Measurements from ENCODE around the gene SH2B3. TPM values are rescaled to one million over a fixed set of nuclear protein-coding genes. Genes with fewer than 3 reads are reported as not detected.
A peak's percentile ranks its signal among the peaks of the same experiment; 100 is the strongest.
"Not testable (repeated sequence)": the region's sequence is repeated elsewhere in the genome, so short reads cannot be mapped to it uniquely, and the experiment has no call there.

Gene SH2B3
- total RNA-seq, 1 donor from 2014 or later = 50.7 TPM

- Mint-ChIP-seq H3K4me1 (peaks cover 46% of the 10 kb centered on the region), H3K9me3 (no peaks in the 10 kb centered on the region), H3K27ac (peak overlapping the region; percentile 35), H3K4me3 (no peak overlapping the region), H3K36me3 (ENCODE audit: low read depth) (no peaks in the 10 kb centered on the region), H3K27me3 (no peaks in the 10 kb centered on the region)
- TF ChIP-seq CTCF (IDR thresholded peaks at IDR 0.05) = no peak
- ATAC-seq (ENCODE audit: low read depth) (no peak), DNase-seq (no peak)
- ChIA-PET CTCF (interaction anchor here (1.5 to 14.5 kb wide), 6 partner anchors 14 to 130 kb away, joined by 4 to 522 read pairs (median 40); no protein-coding TSS in a partner anchor), POLR2A (interaction anchor here (0.9 to 5.4 kb wide), 4 partner anchors 14 to 53 kb away, joined by 3 to 43 read pairs (median 15); no protein-coding TSS in a partner anchor)
- intact Hi-C loops (cut with micrococcal nuclease) = no loop called here
These were observed 7.2 kb upstream of the SH2B3 start for GRCh38 chr12:111398530-111398929.

- not testable (repeated sequence) for H3K27me3 Mint-ChIP-seq; ATAC-seq (ENCODE audit: low read depth); H3K4me3 Mint-ChIP-seq; DNase-seq; H3K9me3 Mint-ChIP-seq; H3K36me3 Mint-ChIP-seq (ENCODE audit: low read depth)
- POLR2A ChIA-PET = interaction anchor here (0.6 to 5.4 kb wide), 4 partner anchors 35 to 622 kb away, joined by 3 to 43 read pairs (median 15); no protein-coding TSS in a partner anchor
- H3K4me1 Mint-ChIP-seq = peaks cover 58% of the 10 kb centered on the region
- peak overlapping the region; percentile 85 for H3K27ac Mint-ChIP-seq
- CTCF ChIA-PET = interaction anchor here (1.4 to 14.5 kb wide), 2 partner anchors 44 to 54 kb away, joined by 5 to 522 read pairs; no protein-coding TSS in a partner anchor
- intact Hi-C loops (cut with micrococcal nuclease) = loop anchor here (10.0 kb wide), 1 partner anchor 1405 kb away; the partner anchor contains the start of genes ANKRD13A and GIT2
These were observed 5.8 kb upstream of the SH2B3 start for GRCh38 chr12:111399741-111400404.

GRCh38 chr12:111401167-111401605 is 4.5 kb upstream of the SH2B3 start:
- POLR2A ChIA-PET = interaction anchor here (0.8 to 5.4 kb wide), 2 partner anchors 44 to 51 kb away, joined by 4 to 22 read pairs; no protein-coding TSS in a partner anchor
- H3K4me1 Mint-ChIP-seq = peaks cover 59% of the 10 kb centered on the region
- intact Hi-C loops (cut with micrococcal nuclease) = loop anchor here (10.0 kb wide), 1 partner anchor 1406 kb away; the partner anchor contains the start of genes ANKRD13A and GIT2
- TF ChIP-seq CTCF (IDR thresholded peaks at IDR 0.05) = no peak
- DNase-seq (no peak), ATAC-seq (ENCODE audit: low read depth) (no peak)
- CTCF ChIA-PET = interaction anchor here (14.5 kb wide), 1 partner anchor 53 kb away, joined by 522 read pairs; no protein-coding TSS in a partner anchor
- no peak overlapping the region for H3K27ac Mint-ChIP-seq
- H3K27me3 Mint-ChIP-seq = no peaks in the 10 kb centered on the region
- H3K4me3 Mint-ChIP-seq = no peak overlapping the region
- H3K9me3 Mint-ChIP-seq = no peaks in the 10 kb centered on the region
- H3K36me3 Mint-ChIP-seq (ENCODE audit: low read depth) = no peaks in the 10 kb centered on the region

GRCh38 chr12:111402490-111402824 is 3.3 kb upstream of the SH2B3 start:
- H3K36me3 Mint-ChIP-seq (ENCODE audit: low read depth); H3K27me3 Mint-ChIP-seq; DNase-seq; ATAC-seq (ENCODE audit: low read depth); H3K4me3 Mint-ChIP-seq; H3K9me3 Mint-ChIP-seq: not testable (repeated sequence)
- CTCF ChIA-PET = interaction anchor here (1.7 to 14.5 kb wide), 5 partner anchors 28 to 127 kb away, joined by 5 to 522 read pairs (median 11); no protein-coding TSS in a partner anchor
- POLR2A ChIA-PET = interaction anchor here (3.2 to 11.0 kb wide), 4 partner anchors 28 to 48 kb away, joined by 30 to 136 read pairs (median 84); no protein-coding TSS in a partner anchor
- H3K4me1 Mint-ChIP-seq = peaks cover 62% of the 10 kb centered on the region
- H3K27ac Mint-ChIP-seq = peak overlapping the region; percentile 97
- intact Hi-C loops (cut with micrococcal nuclease) = loop anchor here (10.0 kb wide), 1 partner anchor 1408 kb away; the partner anchor contains the start of genes ANKRD13A and GIT2

GRCh38 chr12:111404362-111405148 is 1.2 kb upstream of the SH2B3 start:
- ChIA-PET POLR2A (interaction anchor here (0.5 to 11.0 kb wide), 12 partner anchors 8 to 725 kb away, joined by 3 to 136 read pairs (median 6); partner anchors contain the start of genes ACAD10, ATXN2 and BRAP), CTCF (interaction anchor here (1.0 to 14.5 kb wide), 10 partner anchors 8 to 125 kb away, joined by 3 to 522 read pairs (median 6); no protein-coding TSS in a partner anchor)
- peak overlapping the region; percentile 97 for H3K27ac Mint-ChIP-seq
- H3K9me3 Mint-ChIP-seq = no peaks in the 10 kb centered on the region
- intact Hi-C loops (cut with micrococcal nuclease) = loop anchor here (1.0 to 10.0 kb wide), 5 partner anchors 26 to 1410 kb away; partner anchors contain the start of genes ANKRD13A, ATXN2, GIT2 and PHETA1
- ATAC-seq (ENCODE audit: low read depth) (no peak), DNase-seq (peak; percentile 36)
- H3K27me3 Mint-ChIP-seq = no peaks in the 10 kb centered on the region
- H3K4me1 Mint-ChIP-seq = peaks cover 65% of the 10 kb centered on the region
- peaks cover 4% of the 10 kb centered on the region for H3K36me3 Mint-ChIP-seq (ENCODE audit: low read depth)
- TF ChIP-seq CTCF (IDR thresholded peaks at IDR 0.05) = no peak
- peak overlapping the region; percentile 91 for H3K4me3 Mint-ChIP-seq
